NCI-H2196 (cell line): ENCODE measurements around the gene TNS3.

Source experiments
- DNase-seq: peaks from one replicate; lab custom pipeline; 2025; ENCODE audit not compliant: unreplicated experiment; lab: John Stamatoyannopoulos, UW

The TNS3 gene

DNA sequence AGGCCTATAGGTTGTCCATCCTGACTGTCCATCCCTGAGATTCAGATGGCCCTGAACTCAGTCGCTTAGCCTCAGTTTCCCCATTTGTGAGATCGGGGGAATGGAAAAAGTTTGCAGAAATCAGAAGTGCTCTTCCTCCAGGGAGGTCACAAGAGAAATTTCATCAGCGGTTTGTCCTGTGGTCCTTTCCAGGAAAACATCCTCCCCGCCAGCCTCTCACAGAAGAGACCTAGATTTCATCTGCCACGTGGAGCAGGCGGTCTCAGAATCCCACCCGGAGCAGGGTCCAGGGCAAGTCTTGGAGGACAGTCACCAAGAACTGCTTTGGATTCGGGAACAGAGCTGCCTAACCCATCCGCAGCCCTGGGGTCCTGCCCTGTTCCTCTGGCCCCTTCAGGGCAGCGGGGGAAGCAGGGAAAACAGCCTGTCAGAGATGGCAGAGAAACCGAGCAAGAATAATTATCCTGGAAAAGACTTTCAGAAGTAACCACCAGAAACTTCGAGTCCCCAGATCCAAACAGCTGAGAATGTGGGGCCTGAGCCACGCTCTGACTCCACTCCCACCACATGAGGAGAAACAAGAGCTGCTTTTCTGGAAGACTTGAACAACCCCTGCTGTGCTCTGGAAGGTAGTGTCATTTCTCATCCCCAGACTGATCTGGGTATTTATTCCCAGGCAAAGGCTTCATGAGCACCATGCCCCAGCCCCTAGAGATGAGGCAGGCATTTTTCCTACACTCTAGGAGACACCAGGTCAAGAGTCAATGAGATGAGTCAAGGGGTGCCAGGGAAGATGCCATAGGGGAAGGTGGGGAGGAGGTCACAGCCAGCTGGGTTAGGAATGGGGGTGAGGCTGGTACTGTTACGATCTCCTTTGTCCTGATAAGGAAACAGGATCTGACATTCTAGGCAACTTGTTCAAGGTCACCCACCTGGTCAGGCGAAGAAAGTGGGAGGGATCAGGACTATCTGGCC, 1.1 kb upstream of the TNS3 start:
- DNase-seq = no peak

DNA sequence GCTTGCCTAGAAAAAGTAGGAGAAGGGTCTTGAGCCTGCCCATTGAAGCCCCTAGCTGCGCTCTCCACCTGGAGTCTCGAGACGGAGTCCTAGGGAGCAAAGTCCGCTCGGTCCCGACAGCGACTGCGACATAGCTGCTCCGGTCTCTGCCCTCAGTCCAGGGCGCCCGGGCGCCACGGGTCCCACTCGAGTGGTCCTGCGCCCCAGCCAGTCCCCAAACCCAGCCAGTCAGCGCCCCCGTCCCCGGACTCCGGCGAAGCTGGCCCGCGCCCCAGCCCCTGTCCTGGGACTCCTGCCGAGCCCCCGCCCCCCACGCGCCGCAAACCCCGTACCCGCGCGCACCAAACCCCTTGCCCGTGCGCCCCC, 490 bp downstream of the TNS3 start:
- DNase-seq = no peak

DNA sequence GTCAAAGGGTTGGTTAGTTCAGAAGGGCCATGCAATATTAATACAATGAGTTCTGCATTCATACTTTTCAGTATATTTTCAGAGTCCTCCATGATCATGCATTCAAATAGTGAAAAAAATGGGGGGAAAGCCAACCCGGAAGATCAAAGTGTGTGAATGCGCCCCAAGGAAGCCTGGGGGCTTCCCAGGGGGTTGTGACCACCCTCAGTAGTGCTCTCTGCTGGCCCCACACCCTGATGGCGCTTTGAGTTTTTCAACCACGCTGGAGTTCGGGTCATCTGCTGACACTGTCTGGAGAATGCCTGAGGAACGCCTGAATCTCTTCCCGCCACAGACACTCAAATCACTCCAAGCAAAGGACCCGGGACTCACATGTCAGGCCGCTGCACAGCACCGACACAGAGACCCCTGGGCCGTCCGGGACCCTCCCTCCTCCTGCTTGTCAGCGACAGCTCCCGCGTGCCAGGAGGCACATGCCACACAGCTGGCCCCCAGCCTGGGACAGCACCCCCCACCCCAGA, 1.0 kb downstream of the TNS3 start:
- DNase-seq = no peak

DNA sequence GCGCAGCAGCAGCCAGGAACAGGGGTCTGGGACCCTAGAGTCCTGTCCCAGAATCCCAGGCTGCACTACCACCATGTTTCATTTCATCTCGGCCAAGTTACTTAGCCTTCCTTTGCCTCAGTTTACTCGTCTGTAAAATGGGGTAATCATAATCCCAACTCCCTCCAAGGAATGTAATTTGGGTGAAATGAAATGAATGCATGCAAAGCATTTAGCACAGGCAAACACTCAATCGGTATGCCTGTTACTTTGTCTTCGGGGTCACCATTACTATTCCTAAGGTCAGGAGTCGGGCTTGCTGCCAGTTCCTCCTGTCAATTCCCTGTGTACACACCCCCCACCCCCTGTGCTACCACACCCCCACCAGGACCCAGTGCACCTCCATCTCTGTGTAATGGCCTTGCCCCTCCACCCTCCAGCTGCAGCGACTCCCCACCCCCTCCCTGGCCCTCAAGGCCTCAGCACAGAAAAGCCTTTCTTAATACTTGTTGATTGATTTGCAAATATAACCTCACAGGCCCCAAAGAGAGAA, 1.7 kb downstream of the TNS3 start:
- DNase-seq = no peak

DNA sequence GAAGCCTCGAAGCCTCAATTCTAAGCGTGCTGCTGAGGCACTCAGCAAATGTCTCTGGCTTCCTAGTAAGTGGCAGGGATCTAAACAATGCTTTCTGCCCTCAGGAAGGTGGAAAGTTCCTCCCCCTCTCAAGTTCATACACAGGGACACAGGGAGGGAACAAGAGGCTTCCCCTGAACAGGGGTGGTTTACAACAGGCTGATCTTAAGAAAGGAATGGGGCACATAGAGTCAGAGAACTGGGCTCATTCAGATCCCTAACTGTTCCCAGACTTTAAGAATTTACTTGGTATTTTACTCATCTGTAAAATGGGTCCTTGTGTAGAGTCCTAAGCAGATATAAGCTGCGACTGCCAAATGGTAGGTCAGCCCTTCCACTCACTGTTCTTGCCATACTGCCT, 2.5 kb downstream of the TNS3 start:
- no peak for DNase-seq

DNA sequence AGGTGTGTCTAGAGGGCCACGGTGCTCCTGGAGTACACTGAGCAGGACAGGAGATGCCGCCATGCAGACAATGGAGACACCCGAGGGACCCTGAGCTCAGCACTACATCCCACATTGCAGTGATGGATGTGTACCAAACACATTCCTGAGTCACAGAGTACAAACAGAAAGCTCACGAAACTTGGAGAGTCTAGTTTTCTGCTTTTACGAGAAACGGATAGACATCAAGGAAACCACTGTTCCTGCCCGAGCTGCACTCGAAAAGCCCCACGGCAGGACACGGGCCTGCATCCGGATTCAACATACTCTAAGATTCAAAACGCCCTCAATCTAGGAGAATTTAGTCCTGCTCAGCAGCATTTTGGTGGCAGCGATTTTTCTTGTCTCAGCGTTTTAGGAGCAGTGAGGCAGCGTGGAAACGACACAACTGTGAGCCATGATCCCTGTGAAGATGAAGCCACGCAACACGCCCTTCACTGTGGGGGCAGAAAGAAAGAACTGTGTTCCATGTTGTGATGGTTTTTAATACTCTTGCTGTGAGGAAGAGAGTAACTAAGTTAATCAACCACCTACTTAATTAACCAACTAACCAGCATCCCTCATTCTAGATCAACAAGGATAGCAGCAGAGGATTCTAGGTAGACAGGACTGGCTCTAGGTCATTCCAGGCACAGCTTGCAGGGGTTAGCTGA, 3.2 kb downstream of the TNS3 start:
- no peak for DNase-seq

GRCh38 chr7:47577321-47577919, 4.5 kb downstream of the TNS3 start:
- DNase-seq = no peak

DNA sequence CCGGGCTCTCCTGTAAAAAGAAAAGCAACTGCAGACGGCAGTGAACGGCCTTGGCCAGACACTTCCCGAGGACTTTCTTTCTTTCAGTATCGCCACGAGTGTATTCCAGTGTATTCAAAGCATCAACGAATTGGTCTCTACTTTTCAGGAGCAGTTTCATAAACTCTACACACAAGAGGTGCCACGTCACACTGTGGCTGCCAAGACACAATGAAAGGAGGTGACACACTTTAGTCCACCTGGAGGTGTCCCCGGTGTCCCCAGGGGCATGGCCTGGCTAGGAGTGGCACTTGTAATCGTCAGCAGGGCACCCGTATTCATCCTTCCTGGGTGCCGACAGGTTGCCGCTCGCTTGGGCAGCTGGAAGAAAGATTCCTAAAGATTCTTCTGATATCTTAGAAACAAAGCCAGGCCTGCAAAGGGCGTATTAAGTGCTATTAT, 5.0 kb downstream of the TNS3 start:
- no peak for DNase-seq

- DNase-seq = peak; percentile 53
These were observed 5.7 kb downstream of the TNS3 start for GRCh38 chr7:47576031-47576865.

- no peak for DNase-seq
These were observed 7.2 kb downstream of the TNS3 start for GRCh38 chr7:47574482-47575329.

- DNase-seq = no peak
These were observed 8.0 kb downstream of the TNS3 start for GRCh38 chr7:47573758-47574481.

DNA sequence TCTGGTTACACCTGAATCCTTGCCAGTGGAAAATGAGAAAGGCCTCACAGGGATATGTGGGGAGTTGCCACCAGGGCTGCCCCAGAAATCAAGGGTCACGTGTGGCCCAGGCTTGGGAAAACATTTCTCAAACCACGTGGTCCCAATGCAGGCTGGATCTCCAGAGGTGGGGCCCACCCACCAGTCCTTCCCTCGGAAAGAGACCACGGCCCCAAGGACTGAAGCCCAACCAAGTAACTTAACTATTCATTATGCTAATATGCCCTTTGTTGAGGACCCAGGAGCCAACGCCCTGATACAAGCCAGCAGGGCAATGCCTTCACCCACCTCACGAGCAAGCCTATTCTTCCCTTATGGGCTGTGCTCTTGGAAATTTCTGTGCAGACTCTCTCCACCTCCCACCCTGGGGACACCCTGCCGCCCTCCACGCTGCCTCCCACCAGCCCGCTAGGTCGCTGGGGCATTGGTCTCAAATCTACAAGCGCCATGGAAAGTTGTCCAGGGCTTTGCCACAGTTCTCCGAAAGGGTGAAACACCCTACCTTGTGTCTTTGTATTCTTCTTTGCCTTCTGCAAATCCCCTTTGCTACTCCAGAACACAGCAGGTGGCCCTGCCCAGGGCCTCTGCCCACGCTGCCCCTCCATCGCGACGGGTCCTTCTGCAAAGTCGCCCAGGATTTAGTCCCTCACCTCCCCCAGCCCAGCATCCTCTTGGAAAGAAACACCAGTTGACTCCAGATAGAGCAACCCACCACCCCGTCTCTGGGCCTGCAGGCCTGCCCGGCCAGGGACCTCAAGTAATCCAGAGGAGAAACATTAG, 8.8 kb downstream of the TNS3 start:
- no peak for DNase-seq

- DNase-seq = no peak
These were observed 9.8 kb downstream of the TNS3 start for GRCh38 chr7:47572094-47572445.

- DNase-seq = peak; percentile 41
These were observed 10.4 kb downstream of the TNS3 start for GRCh38 chr7:47571331-47572093.

GRCh38 chr7:47570649-47571050, 11.3 kb downstream of the TNS3 start:
- DNase-seq = no peak

DNA sequence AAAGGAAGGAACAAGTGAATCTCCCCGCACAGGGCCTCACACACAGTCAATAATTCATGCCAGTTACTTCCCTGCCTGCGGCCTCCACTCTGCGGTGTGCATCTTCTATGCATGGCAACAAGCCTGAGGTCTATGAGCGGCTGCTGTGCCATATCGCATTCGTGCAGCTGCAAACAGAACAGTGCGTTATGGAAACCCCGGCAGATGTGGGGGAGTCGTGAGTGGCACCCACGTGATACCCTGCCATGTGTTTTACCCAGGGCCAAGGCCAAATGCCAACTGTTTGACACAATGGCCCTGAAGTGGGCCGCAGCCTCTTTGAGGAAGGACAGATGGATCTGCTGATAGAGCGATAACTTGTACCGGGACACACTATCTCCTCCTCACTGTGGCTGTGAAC, 13.4 kb downstream of the TNS3 start:
- no peak for DNase-seq

DNA sequence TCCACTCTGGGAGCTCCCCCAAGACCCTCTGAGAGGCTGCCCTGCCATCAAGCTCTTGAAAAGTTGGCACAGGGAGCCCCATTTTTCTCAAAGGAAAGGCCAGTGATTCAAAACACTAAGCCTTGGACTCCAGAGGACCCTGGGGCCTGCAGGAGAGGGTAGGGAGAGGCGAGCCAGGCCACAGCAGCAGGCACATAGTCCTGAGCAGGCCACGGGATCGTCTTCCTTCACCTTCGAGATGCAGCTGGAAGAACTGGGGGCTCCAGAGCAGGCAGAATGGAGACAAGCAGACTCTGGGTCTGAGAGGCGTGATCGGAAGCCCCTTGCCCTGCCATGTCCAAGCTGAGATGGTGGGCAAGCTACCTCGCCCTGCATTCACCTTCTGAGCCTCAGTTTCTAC, 13.9 kb downstream of the TNS3 start:
- DNase-seq = no peak
